H1 (cell line): ENCODE data around the gene LRIT2. TPM values are rescaled to one million over a fixed set of nuclear protein-coding genes. Genes with fewer than 3 reads are reported as not detected.
A peak's percentile ranks its signal among the peaks of the same experiment; 100 is the strongest.

ENCODE experiments used
- CTCF ChIA-PET: fragments of 300-600 bp; sonication (Branson Sonifier 250); formaldehyde crosslinking; loops from one replicate; lab custom pipeline; 2021; ENCODE audit not compliant: partially characterized antibody; lab: Charles Lee
- POLR2A ChIA-PET: fragments of 300-600 bp; sonication (Branson Sonifier 250); formaldehyde crosslinking; loops from one replicate; lab custom pipeline; 2021; ENCODE audit warnings: inconsistent platforms; ENCODE audit not compliant: partially characterized antibody; lab: Charles Lee
- DNase-seq, 2 experiments: peaks; one replicate each; pipeline versions ENCODE4 v3.0.0 to v3.0.0-alpha.2; 2010 to 2022; ENCODE audit warnings: low spot score in 2 of 2, low read depth in 1 of 2, mixed read lengths in 1 of 2
- FAIRE-seq: peaks from 2 replicates; lab custom pipeline; 2011; peaks lifted over from hg19 to GRCh38; lab: Jason Lieb, UNC
- H2AFZ ChIP-seq: 2 replicates; pipeline ENCODE4 v1.8.1; 2012; ENCODE audit warnings: low read length, inconsistent platforms
- H2AK5ac ChIP-seq: 2 replicates; pipeline ENCODE4 v1.6.1; 2013; ENCODE audit warnings: low read depth, low read length
- H2BK120ac ChIP-seq: replicated peaks from 2 replicates; pipeline ENCODE3; 2013; ENCODE audit warnings: low read depth, low read length, inconsistent platforms
- H2BK12ac ChIP-seq: 2 replicates; pipeline ENCODE4 v1.6.1; 2013; ENCODE audit warnings: low read depth, low read length
- H2BK15ac ChIP-seq: 2 replicates; pipeline ENCODE4 v1.6.1; 2013; ENCODE audit warnings: low read length
- H2BK20ac ChIP-seq: 2 replicates; pipeline ENCODE4 v1.6.1; 2013; ENCODE audit warnings: low read length
- H2BK5ac ChIP-seq: 2 replicates; pipeline ENCODE4 v1.6.1; 2013; ENCODE audit warnings: low read depth, low read length
- H3K14ac ChIP-seq: 2 replicates; pipeline ENCODE4 v1.6.1; 2013; ENCODE audit warnings: inconsistent platforms; ENCODE audit not compliant: insufficient read length
- H3K18ac ChIP-seq: 2 replicates; pipeline ENCODE4 v1.6.1; 2013; ENCODE audit warnings: low read length; ENCODE audit errors: extremely low read depth
- H3K23ac ChIP-seq: 2 replicates; pipeline ENCODE4 v1.6.1; 2013; ENCODE audit warnings: inconsistent platforms; ENCODE audit not compliant: insufficient read length
- H3K23me2 ChIP-seq: 2 replicates; pipeline ENCODE4 v1.6.1; 2013; ENCODE audit warnings: low read depth, low read length
- H3K27ac ChIP-seq: 2 replicates; pipeline ENCODE4 v1.6.1; 2011; ENCODE audit warnings: low read depth, low read length, inconsistent platforms
- H3K27me3 ChIP-seq, 4 experiments: replicated peaks in 1 of 4; 1 replicate in 1 of 4; 2 replicates in 3 of 4; pipeline versions ENCODE4 v1.6.1 to v1.8.1; 2011 to 2013; ENCODE audit warnings: low read length in 3 of 4, mild to moderate bottlenecking in 3 of 4, inconsistent platforms in 2 of 4, mixed read lengths in 2 of 4, moderate library complexity in 1 of 4; ENCODE audit not compliant: control insufficient read depth in 3 of 4, insufficient read depth in 3 of 4; ENCODE audit errors: extremely low read depth in 1 of 4
- H3K36me3 ChIP-seq, 4 experiments: 2 replicates each; pipeline versions ENCODE4 v1.6.1 to v1.8.1; 2011 to 2013; ENCODE audit warnings: mild to moderate bottlenecking in 4 of 4, low read length in 3 of 4, moderate library complexity in 2 of 4, control low read depth in 1 of 4, inconsistent platforms in 1 of 4; ENCODE audit not compliant: insufficient read depth in 4 of 4, control insufficient read depth in 2 of 4
- H3K4ac ChIP-seq: replicated peaks from 2 replicates; pipeline ENCODE3; 2013; ENCODE audit warnings: low read length, low read depth, mixed read lengths, inconsistent platforms; ENCODE audit not compliant: insufficient read length
- H3K4me1 ChIP-seq, 4 experiments: replicated peaks in 1 of 4; 1 replicate in 1 of 4; 2 replicates in 3 of 4; pipeline versions ENCODE4 v1.6.1 to v1.8.1; 2011 to 2013; ENCODE audit warnings: low read length in 3 of 4, inconsistent platforms in 2 of 4, mixed read lengths in 1 of 4; ENCODE audit not compliant: insufficient read depth in 4 of 4, control insufficient read depth in 3 of 4
- H3K4me2 ChIP-seq, 2 experiments: 2 replicates each; pipeline versions ENCODE4 v1.6.1 to v1.8.1; 2011 to 2013; ENCODE audit warnings: low read depth in 2 of 2, low read length in 2 of 2, control low read depth in 1 of 2, inconsistent platforms in 1 of 2, mild to moderate bottlenecking in 1 of 2; ENCODE audit not compliant: insufficient read depth in 1 of 2
- H3K4me3 ChIP-seq, 4 experiments: fragments of 200-600, 300-600 bp in 1 of 4; sonication (generic), shearing (Covaris generic), sonication (Bioruptor Twin) in 1 of 4; 2 replicates each; pipeline versions ENCODE4 v1.5.1 to v1.8.1; 2011 to 2016; ENCODE audit warnings: low read length in 4 of 4, low read depth in 3 of 4, control low read depth in 2 of 4, inconsistent platforms in 2 of 4, mild to moderate bottlenecking in 2 of 4, mixed read lengths in 1 of 4, moderate library complexity in 1 of 4; ENCODE audit not compliant: insufficient read depth in 2 of 4; ENCODE audit errors: extremely low read depth in 1 of 4
- H3K56ac ChIP-seq: replicated peaks from 2 replicates; pipeline ENCODE3; 2013; ENCODE audit warnings: low read depth, mild to moderate bottlenecking, mixed read lengths, low read length, inconsistent platforms; ENCODE audit not compliant: insufficient read length
- H3K79me1 ChIP-seq: 2 replicates; pipeline ENCODE4 v1.6.1; 2013; ENCODE audit warnings: low read depth, low read length, control low read depth
- H3K79me2 ChIP-seq, 2 experiments: 2 replicates each; pipeline versions ENCODE4 v1.6.1 to v1.8.1; 2012 to 2013; ENCODE audit warnings: low read length in 2 of 2, mild to moderate bottlenecking in 2 of 2, inconsistent platforms in 1 of 2; ENCODE audit not compliant: insufficient read depth in 2 of 2, control insufficient read depth in 1 of 2
- H3K9ac ChIP-seq, 4 experiments: replicated peaks in 1 of 4; 1 replicate in 1 of 4; 2 replicates in 3 of 4; pipeline versions ENCODE4 v1.6.1 to v1.8.1; 2011 to 2013; ENCODE audit warnings: low read depth in 3 of 4, low read length in 3 of 4, control low read depth in 2 of 4, mild to moderate bottlenecking in 2 of 4, moderate library complexity in 2 of 4, inconsistent platforms in 1 of 4; ENCODE audit errors: extremely low read depth in 1 of 4
- H3K9me3 ChIP-seq, 2 experiments: 2 replicates each; pipeline versions ENCODE4 v1.6.1 to v1.8.1; 2012 to 2013; ENCODE audit warnings: mild to moderate bottlenecking in 2 of 2, moderate library complexity in 2 of 2, control low read depth in 1 of 2, inconsistent platforms in 1 of 2, low read depth in 1 of 2, low read length in 1 of 2, mixed read lengths in 1 of 2; ENCODE audit not compliant: insufficient read depth in 2 of 2
- H4K20me1 ChIP-seq, 2 experiments: replicated peaks in 1 of 2; 2 replicates each; pipeline versions ENCODE3 to v1.8.1; 2011 to 2013; ENCODE audit warnings: inconsistent platforms in 2 of 2, low read length in 2 of 2, mild to moderate bottlenecking in 1 of 2; ENCODE audit not compliant: insufficient read depth in 2 of 2, control insufficient read depth in 1 of 2
- H4K5ac ChIP-seq: 2 replicates; pipeline ENCODE4 v1.6.1; 2013; ENCODE audit warnings: low read length, low read depth, mixed read lengths, inconsistent platforms; ENCODE audit not compliant: insufficient read length
- H4K8ac ChIP-seq: 2 replicates; pipeline ENCODE4 v1.8.0; 2013; ENCODE audit warnings: mild to moderate bottlenecking, moderate library complexity, low read length, inconsistent platforms; ENCODE audit not compliant: insufficient read depth; ENCODE audit errors: extremely low read depth
- H4K91ac ChIP-seq: replicated peaks from 2 replicates; pipeline ENCODE3; 2013; ENCODE audit warnings: low read length, mixed read lengths, inconsistent platforms; ENCODE audit not compliant: insufficient read length
- ASH2L ChIP-seq: fragments of 200-600, 300-600 bp; sonication (generic); IDR thresholded peaks from one replicate; pipeline ENCODE4 v1.7.1; 2017; ENCODE audit warnings: low read length
- CHD2 ChIP-seq: IDR thresholded peaks from 2 replicates; pipeline ENCODE4 v1.6.1; 2012; ENCODE audit warnings: low read length, improper control_type of control experiment
- HDAC6 ChIP-seq: IDR thresholded peaks from one replicate; pipeline ENCODE4 v1.7.1; 2012; ENCODE audit warnings: low read depth, mild to moderate bottlenecking, inconsistent platforms, low read length, moderate library complexity
- KDM5A ChIP-seq: fragments of 200-600 bp; IDR thresholded peaks from 2 replicates; pipeline ENCODE4 v1.7.1; 2012; ENCODE audit warnings: mild to moderate bottlenecking, low read length, inconsistent platforms, mixed read lengths
- MAFK ChIP-seq: IDR thresholded peaks from 2 replicates; pipeline ENCODE4 v1.6.1; 2012; ENCODE audit warnings: low read depth, mild to moderate bottlenecking, improper control_type of control experiment, low read length
- MAX ChIP-seq: IDR thresholded peaks from 2 replicates; pipeline ENCODE4 v1.6.1; 2012; ENCODE audit warnings: inconsistent platforms
- POLR2AphosphoS5 ChIP-seq: IDR thresholded peaks from 2 replicates; pipeline ENCODE4 v1.6.1; 2011; ENCODE audit warnings: low read depth, low read length
- RBBP5 ChIP-seq: IDR thresholded peaks from 2 replicates; pipeline ENCODE4 v1.7.1; 2012; ENCODE audit warnings: low read depth, mild to moderate bottlenecking, inconsistent platforms, low read length, moderate library complexity, borderline replicate concordance
- RFX5 ChIP-seq: IDR thresholded peaks from 2 replicates; pipeline ENCODE4 v1.6.1; 2011; ENCODE audit warnings: low read depth, low read length, improper control_type of control experiment, borderline replicate concordance
- SIX5 ChIP-seq: IDR thresholded peaks from 2 replicates; pipeline ENCODE4 v1.6.1; 2011; ENCODE audit warnings: mild to moderate bottlenecking, low read depth, low read length
- SRF ChIP-seq: IDR thresholded peaks from 2 replicates; pipeline ENCODE4 v1.6.1; 2011; ENCODE audit warnings: mild to moderate bottlenecking, low read depth, low read length, moderate library complexity
- TEAD4 ChIP-seq: IDR thresholded peaks from 2 replicates; pipeline ENCODE4 v1.6.1; 2012; ENCODE audit warnings: low read depth, low read length, inconsistent platforms, mixed read lengths
- USF2 ChIP-seq: IDR thresholded peaks from 2 replicates; pipeline ENCODE4 v1.6.1; 2011; ENCODE audit warnings: low read length, improper control_type of control experiment
- WGBS, 2 experiments: shearing (Covaris generic) in 1 of 2; methylation state at CpG; one replicate each; pipeline versions ENCODE4 v1.1.6 to v1.1.7; 2013 to 2015; ENCODE audit warnings: low lambda C conversion rate in 2 of 2, mixed read lengths in 2 of 2, inconsistent platforms in 1 of 2, low coverage in 1 of 2, missing lambda C conversion rate in 1 of 2; ENCODE audit not compliant: insufficient replicate concordance in 2 of 2, insufficient coverage in 1 of 2, insufficient read length in 1 of 2; ENCODE audit errors: extremely low coverage in 1 of 2, missing lambda C conversion rate in 1 of 2; 5-methylcytosine and 5-hydroxymethylcytosine counted together
- polyA plus RNA-seq, 7 experiments: library from polyadenylated mRNA; depleted of rRNA in 3 of 7; stranded (reverse) in 5 of 7; unstranded in 2 of 7; fragments of >200 nt in 5 of 7; fragments of 200-250 nt in 2 of 7; gene quantifications; 1 replicate in 5 of 7; 2 replicates in 1 of 7; 4 replicates in 1 of 7; pipeline versions ENCODE4 v1.2.1 to v1.2.3, GENCODE V29; 2011 to 2013; ENCODE audit warnings: missing spikeins in 2 of 7, mixed read lengths in 2 of 7
- total RNA-seq: library from RNA; stranded (reverse); fragmentation: NEBNext Ultra II Directional; extraction: Animal tissue kit (Norgen Biotek cat#: 25700); gene quantifications from 2 replicates; pipeline ENCODE4 v1.2.1, GENCODE V29; 2021

LRIT2 gene
- total and polyA plus RNA-seq, 2 of the 8 experiments (the other 6 are each of a cell fraction or from before 2014, with no cell fraction given): not detected

GRCh38 chr10:84264611-84265141, 39.3 kb upstream of the LRIT2 start:
- H2AK5ac ChIP-seq: no peak overlapping the region
- no peak overlapping the region for H3K27ac ChIP-seq
- no peak overlapping the region for H3K9ac ChIP-seq
- no peak overlapping the region for H2BK120ac ChIP-seq
- no peaks in the 10 kb centered on the region for H4K20me1 ChIP-seq
- H3K27me3 ChIP-seq: no peaks in the 10 kb centered on the region
- WGBS, 2 experiments: 15% methylated on average over 11 of the region's 11 CpGs; no CpG with 5 or more reads in 1 of the 2 experiments
- no peak overlapping the region for H3K4me3 ChIP-seq
- H3K79me1 ChIP-seq: no peaks in the 10 kb centered on the region
- no peak overlapping the region for H3K56ac ChIP-seq
- no peak overlapping the region for H4K8ac ChIP-seq
- no peaks in the 10 kb centered on the region for H3K36me3 ChIP-seq
- H3K23ac ChIP-seq: no peak overlapping the region
- H3K79me2 ChIP-seq: no peaks in the 10 kb centered on the region
- CTCF ChIA-PET: interaction anchor here (0.6 to 15.5 kb wide), 43 partner anchors 7 to 432 kb away, joined by 3 to 558 read pairs (median 4); no protein-coding TSS in a partner anchor
- H3K9me3 ChIP-seq: no peaks in the 10 kb centered on the region
- peak overlapping the region; percentile 40; the same call in 1 of the 2 replicates for H2AFZ ChIP-seq
- H2BK15ac ChIP-seq: no peak overlapping the region
- H3K4ac ChIP-seq: no peak overlapping the region
- FAIRE-seq: peak; percentile 87
- no peaks in the 10 kb centered on the region for H3K23me2 ChIP-seq
- no peak overlapping the region for H4K5ac ChIP-seq
- no peak overlapping the region for H4K91ac ChIP-seq
- no peaks in the 10 kb centered on the region for H3K4me1 ChIP-seq
- no peak overlapping the region for H2BK5ac ChIP-seq
- no peak overlapping the region for H2BK12ac ChIP-seq
- H3K4me2 ChIP-seq: peak overlapping the region in 1 of 2 experiments; percentile 54; a peak in 2 of 4 replicates
- no peak overlapping the region for H3K14ac ChIP-seq
- H2BK20ac ChIP-seq: no peak overlapping the region
- POLR2A ChIA-PET: interaction anchor here (1.1 kb wide), 1 partner anchor 15 kb away, joined by 4 read pairs; no protein-coding TSS in a partner anchor
- DNase-seq: peak; percentile 31 to 87
- H3K18ac ChIP-seq: no peak overlapping the region
- TF ChIP-seq TEAD4 (peak; percentile 65; the same call in 1 of the 2 replicates), KDM5A (no peak), MAX (no peak), USF2 (no peak), RFX5 (no peak), SRF (no peak), POLR2AphosphoS5 (no peak), ASH2L (peak; percentile 26), SIX5 (no peak), HDAC6 (no peak), MAFK (no peak), RBBP5 (no peak), CHD2 (no peak)
